Activated T-cell treated with anti-CD3 and anti-CD28 coated beads for 24 hours (primary cell): ENCODE results near the gene HMHB1.

ENCODE experiments used
- DNase-seq: peaks from one replicate; pipeline ENCODE4 v3.0.0-alpha.2; 2020; ENCODE audit warnings: low read depth

Gene HMHB1

GRCh38 chr5:143812085-143812705 lies at the start of gene HMHB1:
TSS of gene HMHB1 (plus strand) at chr5:143812161.
- DNase-seq, result no peak

- no peak for DNase-seq
These were observed 49.2 kb upstream of the HMHB1 start for GRCh38 chr5:143762636-143763220.

GRCh38 chr5:143767162-143767561 lies 44.8 kb upstream of the HMHB1 start:
- no peak for DNase-seq

GRCh38 chr5:143769026-143769786 lies 42.8 kb upstream of the HMHB1 start:
- no peak for DNase-seq

GRCh38 chr5:143770450-143770849 lies 41.5 kb upstream of the HMHB1 start:
- no peak for DNase-seq

GRCh38 chr5:143771189-143771588 lies 40.8 kb upstream of the HMHB1 start:
- DNase-seq, result no peak

- DNase-seq, result no peak
These were observed 40.4 kb upstream of the HMHB1 start for GRCh38 chr5:143771602-143772001.

GRCh38 chr5:143772621-143773020 lies 39.3 kb upstream of the HMHB1 start:
- no peak for DNase-seq

GRCh38 chr5:143775258-143775657 lies 36.7 kb upstream of the HMHB1 start:
- no peak for DNase-seq

GRCh38 chr5:143776951-143777350 lies 35.0 kb upstream of the HMHB1 start:
- DNase-seq, result no peak

- no peak for DNase-seq
These were observed 32.5 kb upstream of the HMHB1 start for GRCh38 chr5:143779506-143779905.

GRCh38 chr5:143781993-143782520 lies 29.9 kb upstream of the HMHB1 start:
- no peak for DNase-seq

- DNase-seq, result no peak
These were observed 29.2 kb upstream of the HMHB1 start for GRCh38 chr5:143782588-143783386.

GRCh38 chr5:143788401-143788800 lies 23.6 kb upstream of the HMHB1 start:
- DNase-seq, result no peak

- no peak for DNase-seq
These were observed 21.4 kb upstream of the HMHB1 start for GRCh38 chr5:143790457-143791112.

- no peak for DNase-seq
These were observed 19.9 kb upstream of the HMHB1 start for GRCh38 chr5:143791848-143792731.

GRCh38 chr5:143793249-143793648 lies 18.7 kb upstream of the HMHB1 start:
- DNase-seq, result no peak

GRCh38 chr5:143796125-143796524 lies 15.8 kb upstream of the HMHB1 start:
- DNase-seq, result no peak

- no peak for DNase-seq
These were observed 15.2 kb upstream of the HMHB1 start for GRCh38 chr5:143796753-143797152.

- DNase-seq, result no peak
These were observed 11.2 kb upstream of the HMHB1 start for GRCh38 chr5:143800715-143801114.
